Measurements from ENCODE around the gene PLK3. TPM values are rescaled to one million over a fixed set of nuclear protein-coding genes. Genes with fewer than 3 reads are reported as not detected.
A peak's percentile ranks its signal among the peaks of the same experiment; 100 is the strongest.

The PLK3 gene
- total and polyA plus RNA-seq, 2 donors (not counting 3 experiments of a cell fraction or from before 2014, with no cell fraction given): 55.0 to 66.7 TPM

GRCh38 chr1:44775930-44776729 is 24.0 kb upstream of the PLK3 start:
- TF ChIP-seq EZH2 (IDR thresholded peaks at IDR 0.05; ENCODE audit: borderline replicate concordance, low read depth, low read length, severe bottlenecking): no peak
- TF ChIP-seq GATA2 (IDR thresholded peaks at IDR 0.05; ENCODE audit: insufficient read depth, insufficient read length, low read depth, low read length): no peak
- no peak for TF ChIP-seq MYC (IDR thresholded peaks at IDR 0.05; ENCODE audit: low read depth, low read length)
- BruUV-seq (replicated peaks): no TSS peak
- Histone ChIP-seq H3K36me3 (ENCODE audit: control insufficient read depth in 2 of 2, extremely low read depth in 1 of 2, insufficient read depth in 2 of 2, low read length in 2 of 2) (peaks cover 17 to 22% of the 10 kb centered on the region in 2 experiments), H3K4me3 (replicated peaks in 1 of 3; ENCODE audit: insufficient read depth in 1 of 3, low read depth in 1 of 3, low read length in 3 of 3) (peak overlapping the region; percentile 42 to 93 (median 88)), H4K20me1 (replicated peaks; ENCODE audit: control insufficient read depth, extremely low read depth, insufficient read depth, low read length) (no peaks in the 10 kb centered on the region), H3K9ac (replicated peaks; ENCODE audit: extremely low read depth, insufficient read depth, low read length) (peak overlapping the region; percentile 96), H3K9me1 (replicated peaks; ENCODE audit: control insufficient read depth, extremely low read depth, insufficient read depth, low read length) (no peaks in the 10 kb centered on the region), H3K27me3 (ENCODE audit: control insufficient read depth in 2 of 2, insufficient read depth in 2 of 2, low read length in 2 of 2) (no peaks in the 10 kb centered on the region), H3K9me3 (replicated peaks; ENCODE audit: control insufficient read depth, insufficient read depth, low read length) (no peaks in the 10 kb centered on the region), H3K27ac (ENCODE audit: insufficient read depth, low read depth, low read length) (peak overlapping the region; percentile 90), H2AFZ (ENCODE audit: low read depth, low read length) (no peak overlapping the region), H3K79me2 (ENCODE audit: control insufficient read depth, insufficient read depth, low read length) (peaks cover 40% of the 10 kb centered on the region), H3K4me2 (ENCODE audit: insufficient read depth, low read length) (peak overlapping the region; percentile 75), H3K4me1 (ENCODE audit: control insufficient read depth, extremely low read depth, insufficient read depth, low read length) (peaks cover 16% of the 10 kb centered on the region)
- intact Hi-C loops (cut with micrococcal nuclease): loop anchor here (1.0 to 2.0 kb wide), 3 partner anchors 25 to 45 kb away; partner anchors contain the start of genes KIF2C, PLK3 and RNU5D-1
- dilution Hi-C loops (cut with MboI; ENCODE audit: extremely low pct_ligation_motif_present, low sequenced_read_pairs): no loop called here
- CTCF ChIA-PET: interaction anchor here (0.9 to 2.1 kb wide), 4 partner anchors 10 to 45 kb away, joined by 3 to 8 read pairs (median 5); partner anchors contain the start of genes PLK3 and RNU5D-1
- FAIRE-seq (no peak), DNase-seq (ENCODE audit: low read depth, low spot score) (peak; percentile 36)
- POLR2A ChIA-PET: interaction anchor here (0.6 to 2.9 kb wide), 20 partner anchors 8 to 724 kb away, joined by 3 to 18 read pairs (median 4); partner anchors contain the start of genes BTBD19, CCDC163, DYNLT4 and HECTD3

DNA sequence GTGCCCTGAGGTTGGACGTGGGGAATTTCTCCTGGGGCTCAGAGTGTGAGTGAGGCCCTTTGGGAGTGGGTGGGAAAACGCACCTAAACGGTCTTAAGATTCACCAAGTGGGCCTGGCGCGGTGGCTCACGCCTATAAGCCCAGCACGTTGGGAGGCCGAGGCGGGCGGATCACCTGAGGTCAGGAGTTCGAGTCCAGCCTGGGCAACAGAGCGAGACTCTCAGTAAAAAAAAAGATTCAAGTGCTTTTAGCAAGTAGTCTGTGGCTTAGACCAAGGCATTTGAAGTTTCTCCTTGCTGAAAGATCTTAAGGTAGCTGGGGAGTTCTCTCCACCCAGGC is 23.5 kb upstream of the PLK3 start:
- H3K4me2 ChIP-seq (ENCODE audit: insufficient read depth, low read length): peak overlapping the region; percentile 75
- intact Hi-C loops (cut with micrococcal nuclease) (no loop called here), dilution Hi-C loops (cut with MboI; ENCODE audit: extremely low pct_ligation_motif_present, low sequenced_read_pairs) (no loop called here)
- ChIA-PET POLR2A (interaction anchor here (0.6 to 2.9 kb wide), 5 partner anchors 10 to 961 kb away, joined by 3 to 15 read pairs (median 4); partner anchors contain the start of gene PLK3), CTCF (interaction anchor here (2.1 kb wide), 1 partner anchor 24 kb away, joined by 8 read pairs; the partner anchor contains the start of gene PLK3)
- TF ChIP-seq POLR2AphosphoS5 (IDR thresholded peaks at IDR 0.05; ENCODE audit: insufficient read depth, low read depth, low read length) (peak; percentile 14), JUN (IDR thresholded peaks at IDR 0.05; ENCODE audit: borderline replicate concordance, insufficient read depth, insufficient read length, low read depth) (no peak)
- H3K9me1 ChIP-seq (replicated peaks; ENCODE audit: control insufficient read depth, extremely low read depth, insufficient read depth, low read length): no peaks in the 10 kb centered on the region
- H3K27me3 ChIP-seq (ENCODE audit: control insufficient read depth in 2 of 2, insufficient read depth in 2 of 2, low read length in 2 of 2): no peaks in the 10 kb centered on the region
- H3K4me3 ChIP-seq (replicated peaks in 1 of 3; ENCODE audit: insufficient read depth in 1 of 3, low read depth in 1 of 3, low read length in 3 of 3): peak overlapping the region; percentile 42 to 93 (median 88)
- DNase-seq (ENCODE audit: low read depth, low spot score): no peak
- H3K4me1 ChIP-seq (ENCODE audit: control insufficient read depth, extremely low read depth, insufficient read depth, low read length): peaks cover 16% of the 10 kb centered on the region
- no peaks in the 10 kb centered on the region for H3K9me3 ChIP-seq (replicated peaks; ENCODE audit: control insufficient read depth, insufficient read depth, low read length)
- BruUV-seq (replicated peaks): no TSS peak
- H3K27ac ChIP-seq (ENCODE audit: insufficient read depth, low read depth, low read length): no peak overlapping the region
- H3K9ac ChIP-seq (replicated peaks; ENCODE audit: extremely low read depth, insufficient read depth, low read length): peak overlapping the region; percentile 96
- H4K20me1 ChIP-seq (replicated peaks; ENCODE audit: control insufficient read depth, extremely low read depth, insufficient read depth, low read length): no peaks in the 10 kb centered on the region
- peaks cover 40% of the 10 kb centered on the region for H3K79me2 ChIP-seq (ENCODE audit: control insufficient read depth, insufficient read depth, low read length)
- no peak for FAIRE-seq
- H3K36me3 ChIP-seq (ENCODE audit: control insufficient read depth in 2 of 2, extremely low read depth in 1 of 2, insufficient read depth in 2 of 2, low read length in 2 of 2): peaks cover 17 to 22% of the 10 kb centered on the region in 2 experiments
- no peak overlapping the region for H2AFZ ChIP-seq (ENCODE audit: low read depth, low read length)
